Large intestine (tissue), 3 donors: ENCODE data around the gene PDE4D. TPM values are rescaled to one million over a fixed set of nuclear protein-coding genes. Genes with fewer than 3 reads are reported as not detected.
A peak's percentile ranks its signal among the peaks of the same experiment; 100 is the strongest.

ENCODE experiments used
- DNase-seq, 2 donors: peaks; one replicate each; pipeline versions ENCODE4 v3.0.0 to v3.0.0-alpha.2; 2013
- H3K27ac ChIP-seq: one replicate; pipeline ENCODE4 v1.5.1; 2013; ENCODE audit warnings: low read length
- H3K27me3 ChIP-seq: 2 replicates; pipeline ENCODE4 v1.6.1; 2013; ENCODE audit warnings: low read length; ENCODE audit not compliant: control insufficient read depth, insufficient read depth
- H3K36me3 ChIP-seq: 2 replicates; pipeline ENCODE4 v1.6.1; 2013; ENCODE audit warnings: low read length; ENCODE audit not compliant: control insufficient read depth, insufficient read depth
- H3K4me1 ChIP-seq: one replicate; pipeline ENCODE4 v1.6.1; 2013; ENCODE audit warnings: low read length; ENCODE audit not compliant: control insufficient read depth, insufficient read depth
- H3K4me3 ChIP-seq: one replicate; pipeline ENCODE4 v1.5.1; 2013; ENCODE audit warnings: low read length
- H3K9me3 ChIP-seq: one replicate; pipeline ENCODE4 v1.6.1; 2013; ENCODE audit warnings: mild to moderate bottlenecking, low read depth, low read length, moderate library complexity; ENCODE audit not compliant: control insufficient read depth
- WGBS: methylation state at CpG from one replicate; pipeline ENCODE4 v1.1.5; 2013; ENCODE audit warnings: low lambda C conversion rate; ENCODE audit not compliant: insufficient coverage; 5-methylcytosine and 5-hydroxymethylcytosine counted together
- polyA plus RNA-seq: library from polyadenylated mRNA; unstranded; fragments of 120-200 nt; gene quantifications from one replicate; pipeline ENCODE4 v1.2.1, GENCODE V29; 2013

The PDE4D gene
- polyA plus RNA-seq, 1 donor: 13.5 TPM

DNA sequence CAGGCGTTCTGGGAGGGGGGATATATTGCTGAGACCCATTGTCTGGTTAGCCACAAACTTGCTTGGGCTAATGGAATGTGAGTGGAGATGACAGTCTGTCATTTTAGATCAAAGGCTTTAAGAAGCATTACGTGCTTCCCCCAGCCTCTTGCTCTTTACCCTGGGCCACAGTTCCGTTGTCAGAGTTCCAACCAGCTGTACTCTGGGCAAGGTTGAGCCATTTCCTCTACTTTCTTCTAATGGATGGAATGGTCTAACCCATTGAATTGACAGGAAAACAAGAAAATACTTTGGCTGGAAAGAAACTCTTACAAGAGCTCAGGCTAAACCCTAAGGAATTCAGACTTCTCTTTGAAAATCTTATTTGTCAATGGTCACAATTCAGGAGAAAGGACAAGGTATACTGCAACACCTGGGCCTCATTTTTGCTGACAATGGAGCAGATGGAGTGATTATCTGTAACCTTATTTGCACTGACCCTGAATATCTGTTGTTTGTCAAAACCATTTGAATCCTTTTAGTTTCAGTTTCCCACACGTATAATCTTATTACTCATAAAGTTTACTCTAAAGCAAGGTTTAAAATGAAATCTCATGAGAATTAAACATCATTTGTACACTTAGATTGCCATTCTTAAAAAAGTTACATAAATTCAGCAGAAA is 231.4 kb downstream of the PDE4D start:
- Histone ChIP-seq H3K27ac (peak overlapping the region; percentile 3), H3K36me3 (no peaks in the 10 kb centered on the region), H3K4me3 (no peak overlapping the region), H3K9me3 (no peaks in the 10 kb centered on the region), H3K4me1 (peaks cover 13% of the 10 kb centered on the region), H3K27me3 (no peaks in the 10 kb centered on the region)
- peak; percentile 19 to 65 for DNase-seq
- WGBS: 14% methylated on average over 1 of the region's 4 CpGs

DNA sequence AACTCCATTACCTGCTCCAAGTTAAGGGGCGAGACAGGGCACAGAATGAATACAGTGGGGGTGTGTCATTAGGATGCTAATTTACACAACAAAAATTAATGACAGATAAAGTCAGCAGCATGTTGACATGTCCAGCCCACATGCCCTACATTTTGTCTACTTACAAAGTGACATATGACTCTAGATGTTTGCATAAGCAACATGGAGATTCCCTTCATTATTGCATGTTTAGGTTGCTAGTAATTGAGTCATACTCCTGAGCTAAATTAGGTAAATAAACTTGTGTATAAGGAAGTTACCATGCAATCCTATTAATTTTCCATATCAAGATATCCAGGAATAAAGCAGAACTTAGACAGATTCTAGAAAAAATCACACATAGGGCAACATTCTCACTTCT is 232.2 kb downstream of the PDE4D start:
- Histone ChIP-seq H3K27ac (no peak overlapping the region), H3K9me3 (no peaks in the 10 kb centered on the region), H3K4me3 (no peak overlapping the region), H3K4me1 (peaks cover 13% of the 10 kb centered on the region), H3K27me3 (no peaks in the 10 kb centered on the region), H3K36me3 (no peaks in the 10 kb centered on the region)
- WGBS: no CpG with 5 or more reads among the region's 1 CpG
- no peak for DNase-seq

GRCh38 chr5:59660737-59661136 is 232.8 kb downstream of the PDE4D start:
- no CpG with 5 or more reads among the region's 1 CpG for WGBS
- DNase-seq: no peak
- Histone ChIP-seq H3K4me1 (peaks cover 13% of the 10 kb centered on the region), H3K27ac (no peak overlapping the region), H3K27me3 (no peaks in the 10 kb centered on the region), H3K4me3 (no peak overlapping the region), H3K9me3 (no peaks in the 10 kb centered on the region), H3K36me3 (no peaks in the 10 kb centered on the region)

- H3K27me3 ChIP-seq: no peaks in the 10 kb centered on the region
- WGBS: 100% methylated on average over 2 of the region's 5 CpGs
- no peaks in the 10 kb centered on the region for H3K36me3 ChIP-seq
- H3K4me1 ChIP-seq: peaks cover 10% of the 10 kb centered on the region
- no peak overlapping the region for H3K4me3 ChIP-seq
- H3K9me3 ChIP-seq: no peaks in the 10 kb centered on the region
- H3K27ac ChIP-seq: no peak overlapping the region
- no peak for DNase-seq
Measured at GRCh38 chr5:59656351-59657254, 236.9 kb downstream of the PDE4D start.

DNA sequence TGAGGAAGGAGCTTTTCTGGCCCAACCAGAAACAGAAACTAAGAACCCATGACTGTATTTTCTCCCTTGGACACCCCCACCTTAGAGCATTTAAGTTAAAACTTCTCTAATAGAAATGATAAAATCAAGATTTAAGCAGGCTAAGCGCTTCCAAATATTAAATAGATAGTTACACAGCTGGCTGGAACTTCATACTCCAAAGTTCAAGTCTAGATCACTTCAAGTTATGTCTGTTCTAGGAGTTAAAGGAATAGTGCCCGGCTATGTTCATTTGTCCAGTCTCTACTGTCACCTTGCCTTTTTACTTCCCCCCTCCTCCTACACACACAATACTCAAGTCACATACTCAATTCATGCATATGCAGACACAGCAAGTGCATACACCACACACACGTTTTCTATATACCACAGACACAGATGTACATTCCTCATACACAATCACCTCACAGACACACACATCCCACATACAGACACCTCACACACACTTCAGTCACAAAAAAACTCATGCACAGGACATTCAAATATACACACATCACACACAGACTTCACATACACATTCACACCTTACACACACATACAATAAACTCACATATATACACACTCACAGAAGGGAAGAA is 237.7 kb downstream of the PDE4D start:
- no peak overlapping the region for H3K27ac ChIP-seq
- H3K4me1 ChIP-seq: peaks cover 8% of the 10 kb centered on the region
- WGBS: 43% methylated on average over 1 of the region's 3 CpGs
- no peak overlapping the region for H3K4me3 ChIP-seq
- no peaks in the 10 kb centered on the region for H3K36me3 ChIP-seq
- DNase-seq: peak in 1 of 2 donors; percentile 30
- no peaks in the 10 kb centered on the region for H3K27me3 ChIP-seq
- H3K9me3 ChIP-seq: no peaks in the 10 kb centered on the region

- Histone ChIP-seq H3K9me3 (no peaks in the 10 kb centered on the region), H3K4me3 (no peak overlapping the region)
- WGBS: 100% methylated on average over 1 of the region's 1 CpG
Measured at GRCh38 chr5:59654691-59655090, 238.8 kb downstream of the PDE4D start.

DNA sequence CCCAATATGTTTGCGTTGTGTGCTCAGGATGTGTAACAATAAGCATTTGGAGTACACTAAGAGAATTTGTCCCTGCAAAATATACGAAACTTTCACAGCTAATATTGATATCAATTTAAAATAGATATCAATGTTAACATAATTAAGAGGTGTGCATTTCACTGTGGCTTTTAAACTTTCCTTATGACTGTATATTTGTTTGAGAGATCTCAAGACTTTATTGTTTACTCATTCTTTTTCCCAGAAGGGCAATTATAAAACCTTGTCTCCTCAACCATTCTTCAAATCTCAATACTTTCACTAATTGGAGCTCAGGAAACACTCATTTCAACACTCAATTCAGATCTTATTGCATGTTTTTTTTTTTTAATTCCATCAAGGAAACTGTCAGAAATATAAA is 241.1 kb downstream of the PDE4D start:
- Histone ChIP-seq H3K27me3 (no peaks in the 10 kb centered on the region), H3K4me1 (peaks cover 15% of the 10 kb centered on the region), H3K4me3 (no peak overlapping the region), H3K36me3 (no peaks in the 10 kb centered on the region), H3K9me3 (no peaks in the 10 kb centered on the region), H3K27ac (no peak overlapping the region)
- DNase-seq: no peak
- 100% methylated on average over 1 of the region's 2 CpGs for WGBS

More at GRCh38 chr5:59654691-59655090, 238.8 kb downstream of the PDE4D start:
- no peak for DNase-seq
- no peaks in the 10 kb centered on the region for H3K27me3 ChIP-seq
- H3K36me3 ChIP-seq: no peaks in the 10 kb centered on the region
- H3K27ac ChIP-seq: no peak overlapping the region
- peaks cover 6% of the 10 kb centered on the region for H3K4me1 ChIP-seq

- DNase-seq: peak; percentile 80 to 89
- peak overlapping the region; percentile 59 for H3K27ac ChIP-seq
- H3K36me3 ChIP-seq: no peaks in the 10 kb centered on the region
- H3K27me3 ChIP-seq: no peaks in the 10 kb centered on the region
- H3K4me3 ChIP-seq: no peak overlapping the region
- 33% methylated on average over 4 of the region's 8 CpGs for WGBS
- H3K9me3 ChIP-seq: no peaks in the 10 kb centered on the region
- peaks cover 12% of the 10 kb centered on the region for H3K4me1 ChIP-seq
Measured at GRCh38 chr5:59648949-59649921, 244.3 kb downstream of the PDE4D start.

- H3K27me3 ChIP-seq: no peaks in the 10 kb centered on the region
- no peak overlapping the region for H3K4me3 ChIP-seq
- WGBS: 80% methylated on average over 1 of the region's 1 CpG
- no peaks in the 10 kb centered on the region for H3K36me3 ChIP-seq
- H3K27ac ChIP-seq: peak overlapping the region; percentile 59
- peaks cover 12% of the 10 kb centered on the region for H3K4me1 ChIP-seq
- no peaks in the 10 kb centered on the region for H3K9me3 ChIP-seq
- no peak for DNase-seq
Measured at GRCh38 chr5:59648038-59648831, 245.3 kb downstream of the PDE4D start.
